HG03354 (cell line): Measurements from ENCODE around the gene SOS1.

Source experiments
- ATAC-seq: cut with Tn5 transposase; IDR thresholded peaks from one replicate; pipeline ENCODE4 v1.9.1; 2021; ENCODE audit warnings: mild to moderate bottlenecking; ENCODE audit not compliant: unreplicated experiment, poor library complexity, severe bottlenecking

Gene SOS1

GRCh38 chr2:38981670-38982357, 139.0 kb downstream of the SOS1 start:
- no peak for ATAC-seq

- no peak for ATAC-seq
These were observed 139.7 kb downstream of the SOS1 start for GRCh38 chr2:38981003-38981669.

GRCh38 chr2:38978908-38979307, 141.9 kb downstream of the SOS1 start:
- ATAC-seq: no peak

GRCh38 chr2:38978296-38978903, 142.5 kb downstream of the SOS1 start:
- no peak for ATAC-seq

- no peak for ATAC-seq
These were observed 143.8 kb downstream of the SOS1 start for GRCh38 chr2:38977047-38977446.

GRCh38 chr2:38975042-38975441, 145.8 kb downstream of the SOS1 start:
- ATAC-seq: no peak

- no peak for ATAC-seq
These were observed 147.6 kb downstream of the SOS1 start for GRCh38 chr2:38973266-38973665.

- no peak for ATAC-seq
These were observed 149.5 kb downstream of the SOS1 start for GRCh38 chr2:38971377-38971776.

GRCh38 chr2:38968021-38968420, 152.8 kb downstream of the SOS1 start:
- no peak for ATAC-seq

- no peak for ATAC-seq
These were observed 154.2 kb downstream of the SOS1 start for GRCh38 chr2:38966678-38967077.

GRCh38 chr2:38966006-38966405, 154.8 kb downstream of the SOS1 start:
- ATAC-seq: no peak

- ATAC-seq: peak; percentile 16
These were observed 160.1 kb downstream of the SOS1 start for GRCh38 chr2:38960609-38961320.

GRCh38 chr2:38959938-38960608, 160.8 kb downstream of the SOS1 start:
- peak; percentile 91 for ATAC-seq

- no peak for ATAC-seq
These were observed 161.4 kb downstream of the SOS1 start for GRCh38 chr2:38959466-38959865.

- ATAC-seq: no peak
These were observed 162.9 kb downstream of the SOS1 start for GRCh38 chr2:38957972-38958371.

GRCh38 chr2:38951766-38952165, 169.1 kb downstream of the SOS1 start:
- no peak for ATAC-seq

GRCh38 chr2:38948995-38949394, 171.9 kb downstream of the SOS1 start:
- ATAC-seq: no peak

- no peak for ATAC-seq
These were observed 172.4 kb downstream of the SOS1 start for GRCh38 chr2:38948387-38948882.

- ATAC-seq: peak; percentile 90
These were observed 173.3 kb downstream of the SOS1 start for GRCh38 chr2:38947241-38948239.
